G401.6 (cell line): ENCODE results near the gene APEH.
"Not testable (repeated sequence)": the region's sequence is repeated elsewhere in the genome, so short reads cannot be mapped to it uniquely, and the experiment has no call there.

Experiments
- FAIRE-seq: peaks from 2 replicates; lab custom pipeline; 2012; peaks lifted over from hg19 to GRCh38; lab: Jason Lieb, UNC

APEH gene

DNA sequence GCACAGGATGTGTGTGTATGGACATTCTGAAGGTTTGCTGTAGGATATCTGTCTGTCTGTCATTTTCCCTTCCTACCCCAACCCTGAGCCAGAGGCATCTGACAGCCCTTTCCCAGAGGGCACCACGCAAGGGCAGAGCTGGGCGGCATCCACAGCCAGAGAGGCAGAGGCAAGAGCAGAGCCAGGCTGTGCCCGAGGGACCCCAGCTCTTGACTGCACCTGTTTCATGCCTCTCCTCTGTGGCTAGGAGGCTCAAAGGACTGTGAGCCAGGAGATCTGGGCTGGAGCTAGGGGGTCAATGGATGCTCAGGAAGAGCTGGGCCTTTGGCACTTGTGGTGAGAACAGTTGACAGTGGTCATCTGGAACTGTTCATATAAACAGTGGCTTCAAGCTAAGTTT, 4.8 kb upstream of the APEH start:
- FAIRE-seq: no peak

- no peak for FAIRE-seq
These were observed 3.2 kb upstream of the APEH start for GRCh38 chr3:49670940-49671290.

GRCh38 chr3:49671291-49672288, 2.6 kb upstream of the APEH start:
- peak; percentile 91 for FAIRE-seq

GRCh38 chr3:49673121-49673714, 933 bp upstream of the APEH start:
- no peak for FAIRE-seq

- no peak for FAIRE-seq
These were observed 389 bp downstream of the APEH start for GRCh38 chr3:49674497-49674983.

- no peak for FAIRE-seq
These were observed 1.8 kb downstream of the APEH start for GRCh38 chr3:49675912-49676311.

GRCh38 chr3:49680493-49681231, 6.5 kb downstream of the APEH start:
- no peak for FAIRE-seq

- FAIRE-seq: no peak
These were observed 7.0 kb downstream of the APEH start for GRCh38 chr3:49681232-49681522.

GRCh38 chr3:49681543-49681942, 7.4 kb downstream of the APEH start:
- FAIRE-seq: no peak

- FAIRE-seq: no peak
These were observed 9.0 kb downstream of the APEH start for GRCh38 chr3:49683162-49683561.

GRCh38 chr3:49684453-49684852, 10.3 kb downstream of the APEH start:
- not testable (repeated sequence) for FAIRE-seq

GRCh38 chr3:49685103-49685502, 11.0 kb downstream of the APEH start:
- not testable (repeated sequence) for FAIRE-seq

DNA sequence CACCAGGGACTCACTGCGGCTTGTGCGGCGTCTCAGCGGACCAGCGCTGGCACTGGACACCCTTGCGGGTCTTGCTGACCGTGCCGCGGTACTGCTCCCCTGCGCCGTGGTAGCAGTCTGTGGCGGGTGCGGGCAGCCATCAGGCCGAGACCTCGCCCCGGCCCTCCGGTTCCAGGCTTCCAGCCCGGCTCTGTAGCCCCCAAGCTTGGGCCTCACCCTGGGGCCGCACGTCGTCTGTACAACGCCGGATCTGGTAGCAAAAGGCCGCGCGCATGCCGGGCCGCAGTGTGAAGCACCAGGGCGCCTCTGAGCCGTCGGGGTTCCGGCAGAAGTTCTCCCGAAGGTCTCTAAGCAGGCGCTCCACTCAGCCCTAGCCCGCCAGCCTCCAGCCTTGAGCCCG, 11.7 kb downstream of the APEH start:
- FAIRE-seq: not testable (repeated sequence)

GRCh38 chr3:49686346-49686745, 12.2 kb downstream of the APEH start:
- FAIRE-seq: not testable (repeated sequence)

DNA sequence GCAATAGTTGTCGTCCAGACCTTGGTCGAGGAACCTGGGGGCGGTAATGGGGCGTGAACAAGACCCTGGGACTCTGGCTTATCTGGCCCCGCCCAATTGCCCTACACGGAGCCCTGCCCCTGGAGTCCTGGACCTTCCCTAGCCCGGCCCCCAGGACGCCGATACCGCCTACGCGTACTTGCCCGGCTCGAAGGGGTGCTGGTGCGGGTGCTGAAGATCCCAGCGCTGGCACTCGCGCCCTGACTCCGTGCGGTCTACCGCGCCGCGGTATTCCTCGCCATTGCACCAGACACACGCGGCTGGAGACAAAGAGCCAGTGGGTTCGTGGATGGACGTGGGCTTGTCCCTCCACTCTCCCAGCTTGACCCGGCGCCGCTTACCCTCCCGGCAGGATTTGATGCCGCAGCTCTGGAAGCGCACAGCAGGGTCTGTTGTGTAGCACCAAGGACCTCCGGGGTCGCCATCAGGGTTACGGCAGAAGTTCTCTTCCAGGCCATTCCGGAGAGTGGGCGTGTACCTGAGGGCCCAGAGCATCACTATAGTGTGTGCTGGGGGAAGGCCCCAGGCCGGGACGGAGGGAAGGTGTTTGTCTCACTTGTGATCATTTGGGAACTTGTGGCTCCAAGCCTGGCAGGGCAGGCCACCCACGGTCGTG, 12.7 kb downstream of the APEH start:
- FAIRE-seq: not testable (repeated sequence)

DNA sequence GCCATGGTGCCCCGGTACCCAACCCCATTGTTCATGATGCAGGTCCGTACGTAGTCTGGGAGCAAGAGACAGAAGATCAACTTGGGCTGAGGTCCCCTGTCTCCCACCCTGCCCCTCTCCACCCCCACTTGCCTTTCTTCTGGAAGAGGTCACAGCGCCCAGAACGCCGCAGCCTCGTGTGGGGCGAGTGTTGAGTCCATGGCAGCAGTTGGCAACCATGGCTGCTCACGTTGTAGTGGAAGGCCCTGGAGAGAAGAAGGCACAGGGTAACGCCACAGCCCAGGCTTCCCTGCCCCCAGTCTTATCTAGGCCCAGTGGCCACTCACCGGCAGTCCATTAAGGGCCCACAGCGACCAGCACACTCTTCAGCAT, 13.3 kb downstream of the APEH start:
- FAIRE-seq: not testable (repeated sequence)

GRCh38 chr3:49688338-49689045, 14.3 kb downstream of the APEH start:
- FAIRE-seq: not testable (repeated sequence)

DNA sequence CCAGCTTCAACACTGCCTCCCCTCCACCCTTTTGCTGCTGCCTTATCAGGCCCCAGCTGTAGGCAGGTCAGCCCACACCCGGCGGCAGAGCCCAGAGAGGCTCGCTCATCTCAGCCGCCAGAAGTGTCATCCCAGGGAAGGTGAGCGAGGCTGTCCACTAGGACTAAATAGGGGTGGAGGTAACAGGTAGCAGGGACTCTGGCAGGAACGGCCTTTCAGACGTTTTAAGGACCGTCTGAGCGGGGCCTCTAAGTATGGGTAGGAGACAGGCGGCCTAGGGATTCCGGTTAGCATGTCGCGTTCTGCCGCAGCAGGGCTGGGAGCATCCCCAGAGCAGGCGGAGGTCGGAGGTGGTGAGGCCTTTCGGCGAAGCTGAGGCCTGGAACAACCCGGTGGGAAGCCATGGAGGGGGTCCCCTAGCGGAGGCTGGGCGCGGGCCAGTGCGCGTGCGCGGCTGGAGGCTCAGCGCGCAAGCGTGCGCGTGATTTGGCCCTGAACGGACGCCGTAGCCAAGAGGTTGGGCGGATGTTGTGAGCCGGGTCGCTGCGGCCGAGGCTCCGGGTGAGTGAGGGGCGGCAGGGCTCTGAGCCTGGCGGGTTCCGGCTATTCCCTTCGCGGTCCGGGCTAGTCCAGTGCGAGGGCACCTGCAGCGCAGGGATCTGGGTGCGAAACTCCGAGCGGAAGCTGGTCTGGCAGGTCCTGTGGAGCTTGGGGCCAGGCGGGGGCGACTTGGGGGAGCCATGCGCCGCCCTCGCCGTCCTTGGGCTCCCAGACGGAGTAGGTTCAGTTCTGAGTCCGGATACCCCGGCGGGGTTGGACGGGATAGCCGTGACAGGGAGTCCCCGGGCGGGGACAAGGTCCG, 15.1 kb downstream of the APEH start, which contains the start of the genes MST1 and RNF123:
Gene MST1, minus strand, starts transcription at position 429 of the 862 bp plus-strand sequence. CDS start 783 bp downstream, outside the sequence.
Gene RNF123, plus strand, starts transcription at position 512 of the 862 bp plus-strand sequence. CDS start 1,609 bp downstream, outside the sequence.
- FAIRE-seq: no peak

DNA sequence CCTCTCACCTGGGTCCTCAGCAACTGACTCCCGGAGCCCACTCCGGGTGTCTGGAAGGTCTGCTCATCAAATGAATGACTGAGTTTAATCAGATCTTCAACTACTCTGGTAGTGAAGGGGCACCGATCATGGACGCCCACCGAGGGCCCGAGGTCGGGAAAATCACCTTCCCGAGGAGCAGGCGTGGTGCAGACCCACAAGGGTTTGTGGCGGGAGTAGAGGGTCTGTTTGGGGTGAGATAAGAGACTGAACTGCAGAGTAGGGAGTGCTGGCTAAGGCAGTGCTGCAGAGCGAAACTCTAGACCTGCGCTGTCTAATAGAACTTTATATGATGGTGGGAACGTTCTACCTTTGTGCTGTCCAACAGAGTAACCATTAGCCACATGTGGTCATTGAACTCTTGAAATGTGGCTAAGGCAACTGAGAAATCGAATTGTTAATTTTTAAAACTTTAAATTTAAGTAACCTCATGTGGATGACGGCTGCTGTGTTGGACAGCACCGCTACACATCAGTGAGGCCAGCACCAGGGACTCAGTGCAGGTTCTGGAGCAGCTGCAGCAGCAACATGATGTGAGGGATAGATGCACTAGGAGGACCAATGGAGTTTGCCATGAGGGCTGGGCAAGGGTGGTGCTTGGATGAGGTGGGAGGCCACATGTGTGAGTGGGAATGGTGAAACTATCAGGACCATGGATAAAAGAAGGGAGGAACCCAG, 15.9 kb downstream of the APEH start:
- FAIRE-seq: not testable (repeated sequence)

DNA sequence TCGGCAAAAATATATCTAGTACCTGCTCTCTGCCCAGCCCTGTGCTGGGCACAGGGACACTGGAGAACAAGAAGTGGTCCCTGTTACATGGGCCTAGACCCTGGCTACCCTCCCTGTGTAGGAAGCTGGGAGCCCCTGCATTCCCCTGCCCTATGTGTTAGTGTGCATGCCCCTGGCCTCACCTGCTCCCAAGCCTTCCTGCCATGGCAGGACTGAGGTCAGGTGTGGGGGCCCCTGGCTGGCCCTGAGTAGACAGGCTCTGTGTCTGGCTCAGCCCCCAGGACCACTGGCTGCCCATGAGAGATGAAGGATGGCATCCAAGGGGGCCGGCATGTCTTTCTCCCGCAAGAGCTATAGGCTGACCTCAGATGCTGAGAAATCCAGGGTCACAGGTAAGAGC, 16.7 kb downstream of the APEH start:
- not testable (repeated sequence) for FAIRE-seq
